H9 (cell line): ENCODE results near the gene GARNL3. TPM values are rescaled to one million over a fixed set of nuclear protein-coding genes. Genes with fewer than 3 reads are reported as not detected.

Experiments used
- DNase-seq: peaks from one replicate; pipeline ENCODE4 v3.0.0-alpha.2; 2017
- H2AFZ ChIP-seq: one replicate; pipeline ENCODE4 v1.6.1; 2013; ENCODE audit warnings: mild to moderate bottlenecking, low read length, control low read depth, moderate library complexity
- H2AK5ac ChIP-seq: 2 replicates; pipeline ENCODE4 v1.6.1; 2013; ENCODE audit warnings: low read length, control low read depth, mixed read lengths; ENCODE audit not compliant: insufficient read length
- H2BK120ac ChIP-seq: one replicate; pipeline ENCODE4 v1.6.1; 2013; ENCODE audit warnings: low read depth, mild to moderate bottlenecking, low read length, control low read depth, inconsistent platforms; ENCODE audit not compliant: poor library complexity, severe bottlenecking
- H2BK12ac ChIP-seq: 2 replicates; pipeline ENCODE4 v1.6.1; 2013; ENCODE audit warnings: low read length, control low read depth, mixed read lengths, low read depth; ENCODE audit not compliant: insufficient read length
- H2BK15ac ChIP-seq: 2 replicates; pipeline ENCODE4 v1.6.1; 2013; ENCODE audit warnings: low read depth, low read length, control low read depth
- H2BK20ac ChIP-seq: one replicate; pipeline ENCODE4 v1.6.1; 2013; ENCODE audit warnings: low read depth, mild to moderate bottlenecking, low read length, control low read depth, inconsistent platforms; ENCODE audit not compliant: poor library complexity, severe bottlenecking
- H2BK5ac ChIP-seq: 2 replicates; pipeline ENCODE4 v1.6.1; 2013; ENCODE audit warnings: low read length, control low read depth, mixed read lengths; ENCODE audit not compliant: insufficient read length
- H3K14ac ChIP-seq: 2 replicates; pipeline ENCODE4 v1.6.1; 2013; ENCODE audit warnings: low read length, control low read depth; ENCODE audit not compliant: insufficient read depth
- H3K18ac ChIP-seq: 2 replicates; pipeline ENCODE4 v1.6.1; 2013; ENCODE audit warnings: low read depth, mild to moderate bottlenecking, mixed read lengths, low read length, control low read depth; ENCODE audit not compliant: insufficient read length
- H3K23ac ChIP-seq: 2 replicates; pipeline ENCODE4 v1.6.1; 2013; ENCODE audit warnings: low read length, control low read depth, mixed read lengths, low read depth; ENCODE audit not compliant: insufficient read length
- H3K23me2 ChIP-seq: 2 replicates; pipeline ENCODE4 v1.6.1; 2013; ENCODE audit warnings: low read depth, mild to moderate bottlenecking, mixed read lengths, low read length, control low read depth; ENCODE audit not compliant: insufficient read length, poor library complexity, severe bottlenecking
- H3K27ac ChIP-seq: 2 replicates; pipeline ENCODE4 v1.5.1; 2013; ENCODE audit warnings: low read length, control low read depth, mixed read lengths, low read depth; ENCODE audit not compliant: insufficient read length
- H3K27me3 ChIP-seq: 2 replicates; pipeline ENCODE4 v1.6.1; 2013; ENCODE audit warnings: low read length, control low read depth, inconsistent platforms; ENCODE audit not compliant: insufficient read depth
- H3K4ac ChIP-seq: 2 replicates; pipeline ENCODE4 v1.6.1; 2013; ENCODE audit warnings: low read depth, mild to moderate bottlenecking, control low read depth, inconsistent platforms, low read length, moderate library complexity
- H3K4me1 ChIP-seq: 2 replicates; pipeline ENCODE4 v1.6.1; 2013; ENCODE audit warnings: low read length, control low read depth, inconsistent platforms; ENCODE audit not compliant: insufficient read depth
- H3K4me2 ChIP-seq: 2 replicates; pipeline ENCODE4 v1.6.1; 2013; ENCODE audit warnings: low read length, control low read depth, mixed read lengths; ENCODE audit not compliant: insufficient read length, insufficient read depth
- H3K56ac ChIP-seq: 2 replicates; pipeline ENCODE4 v1.6.1; 2013; ENCODE audit warnings: low read depth, mild to moderate bottlenecking, mixed read lengths, low read length, control low read depth; ENCODE audit not compliant: insufficient read length
- H3K79me1 ChIP-seq: 2 replicates; pipeline ENCODE4 v1.6.1; 2013; ENCODE audit warnings: low read depth, mild to moderate bottlenecking, moderate library complexity, low read length, control low read depth, inconsistent platforms; ENCODE audit not compliant: insufficient read depth, poor library complexity, severe bottlenecking
- H3K79me2 ChIP-seq: 2 replicates; pipeline ENCODE4 v1.6.1; 2013; ENCODE audit warnings: low read length, control low read depth, inconsistent platforms; ENCODE audit not compliant: insufficient read depth
- H3K9ac ChIP-seq: 2 replicates; pipeline ENCODE4 v1.6.1; 2013; ENCODE audit warnings: low read length, control low read depth, mixed read lengths; ENCODE audit not compliant: insufficient read length; ENCODE audit errors: extremely low read depth
- H3K9me3 ChIP-seq: one replicate; pipeline ENCODE4 v1.6.1; 2013; ENCODE audit warnings: low read depth, low read length, inconsistent platforms; ENCODE audit not compliant: control insufficient read depth
- H3T11ph ChIP-seq: one replicate; pipeline ENCODE4 v1.6.1; 2013; ENCODE audit warnings: mild to moderate bottlenecking, low read length, control low read depth, inconsistent platforms
- H4K20me1 ChIP-seq: one replicate; pipeline ENCODE4 v1.6.1; 2013; ENCODE audit not compliant: control insufficient read depth, insufficient read length, insufficient read depth
- H4K5ac ChIP-seq: 2 replicates; pipeline ENCODE4 v1.6.1; 2013; ENCODE audit warnings: low read depth, mild to moderate bottlenecking, mixed read lengths, low read length, control low read depth; ENCODE audit not compliant: insufficient read length
- H4K8ac ChIP-seq: replicated peaks from 2 replicates; pipeline ENCODE4 v1.6.1; 2013; ENCODE audit warnings: low read length, control low read depth, mixed read lengths, low read depth; ENCODE audit not compliant: insufficient read length
- H4K91ac ChIP-seq: 2 replicates; pipeline ENCODE4 v1.6.1; 2013; ENCODE audit warnings: low read depth, mild to moderate bottlenecking, moderate library complexity, mixed read lengths, low read length, control low read depth; ENCODE audit not compliant: insufficient read length
- H3K27ac Mint-ChIP-seq, 3 experiments: 2 replicates in 2 of 3; 3 replicates in 1 of 3; pipeline ENCODE4 v1.8.0; 2020 to 2021; ENCODE audit warnings: mixed read lengths in 3 of 3, mild to moderate bottlenecking in 1 of 3, moderate library complexity in 1 of 3
- H3K27me3 Mint-ChIP-seq: 2 replicates; pipeline ENCODE4 v1.8.0; 2021; ENCODE audit warnings: low read depth, mild to moderate bottlenecking, moderate library complexity, mixed read lengths
- H3K36me3 Mint-ChIP-seq, 3 experiments: 2 replicates in 2 of 3; 3 replicates in 1 of 3; pipeline ENCODE4 v1.8.0; 2020 to 2021; ENCODE audit warnings: low read depth in 3 of 3, mixed read lengths in 3 of 3; ENCODE audit not compliant: insufficient read depth in 1 of 3
- H3K4me1 Mint-ChIP-seq, 2 experiments: 2 replicates each; pipeline ENCODE4 v1.8.0; 2020; ENCODE audit warnings: mixed read lengths in 2 of 2
- H3K4me3 Mint-ChIP-seq, 2 experiments: 2 replicates in 1 of 2; 3 replicates in 1 of 2; pipeline ENCODE4 v1.8.0; 2020 to 2021; ENCODE audit warnings: mild to moderate bottlenecking in 2 of 2, mixed read lengths in 2 of 2, moderate library complexity in 1 of 2
- H3K9me3 Mint-ChIP-seq, 2 experiments: 2 replicates in 1 of 2; 3 replicates in 1 of 2; pipeline ENCODE4 v1.8.0; 2020; ENCODE audit warnings: mild to moderate bottlenecking in 2 of 2, mixed read lengths in 2 of 2, moderate library complexity in 1 of 2
- CTCF ChIP-seq: fragments of 200-600 bp; sonication (generic); conservative IDR thresholded peaks from 3 replicates; pipeline ENCODE4 v1.8.0; 2021; ENCODE audit warnings: antibody characterized with exemption, mild to moderate bottlenecking
- WGBS: extraction: QIAGEN DNeasy Blood & Tissue Kit; methylation state at CpG from one replicate; pipeline ENCODE4 v1.1.7; 2013; ENCODE audit warnings: missing lambda C conversion rate, low lambda C conversion rate, mixed read lengths; ENCODE audit not compliant: insufficient read length; ENCODE audit errors: extremely low coverage; 5-methylcytosine and 5-hydroxymethylcytosine counted together
- total RNA-seq: library from RNA; stranded (reverse); gene quantifications from 2 replicates; pipeline ENCODE4 v1.2.1, GENCODE V29; 2021

Gene GARNL3
- total RNA-seq, 1 experiment from 2014 or later, result 8.7 TPM

- Histone ChIP-seq H2AK5ac (no peak overlapping the region), H3K4ac (no peak overlapping the region), H3T11ph (no peak overlapping the region), H2BK12ac (no peak overlapping the region), H3K4me1 (no peaks in the 10 kb centered on the region), H4K20me1 (no peaks in the 10 kb centered on the region), H4K5ac (no peak overlapping the region), H3K79me1 (no peaks in the 10 kb centered on the region), H3K9me3 (no peaks in the 10 kb centered on the region), H3K27me3 (no peaks in the 10 kb centered on the region), H4K91ac (no peak overlapping the region), H3K23me2 (no peaks in the 10 kb centered on the region), H3K79me2 (no peaks in the 10 kb centered on the region), H2BK120ac (no peak overlapping the region), H3K4me2 (no peak overlapping the region), H3K23ac (no peak overlapping the region), H3K18ac (no peak overlapping the region), H2BK20ac (no peak overlapping the region), H2AFZ (no peak overlapping the region), H3K27ac (no peak overlapping the region), H3K56ac (no peak overlapping the region), H2BK15ac (no peak overlapping the region), H2BK5ac (no peak overlapping the region), H3K14ac (no peak overlapping the region; the same call in 1 of the 2 replicates), H3K9ac (no peak overlapping the region), H4K8ac (no peak overlapping the region)
- TF ChIP-seq CTCF, result no peak
- peaks cover 7 to 11% of the 10 kb centered on the region in 2 experiments; a peak in 3 of 4 replicates for H3K4me1 Mint-ChIP-seq
- WGBS, result no CpG with 5 or more reads among the region's 8 CpGs
- H3K9me3 Mint-ChIP-seq, result peaks cover 2% of the 10 kb centered on the region in 2 experiments; a peak in 2 of 5 replicates
- H3K36me3 Mint-ChIP-seq, result peaks cover 0 to 4% (median 2%) of the 10 kb centered on the region in 3 experiments; a peak in 3 of 7 replicates
- no peaks in the 10 kb centered on the region for H3K27me3 Mint-ChIP-seq
- H3K4me3 Mint-ChIP-seq, result no peak overlapping the region; a peak in 1 of 5 replicates
- no peak for DNase-seq
- H3K27ac Mint-ChIP-seq, result no peak overlapping the region
Measured at GRCh38 chr9:127280880-127281660, 16.5 kb downstream of the GARNL3 start.
